Activated naive CD4-positive, alpha-beta T cell treated with anti-CD3 and anti-CD28 coated beads, Interleukin-2, amount 50 U/mL, for 24 hours (primary cell): ENCODE measurements around the gene TTC28.
A peak's percentile ranks its signal among the peaks of the same experiment; 100 is the strongest.
"Not testable (repeated sequence)": the region's sequence is repeated elsewhere in the genome, so short reads cannot be mapped to it uniquely, and the experiment has no call there.

Experiments used
- H3K27ac Mint-ChIP-seq: one replicate; pipeline ENCODE4 v1.8.0; 2021; ENCODE audit warnings: mild to moderate bottlenecking, mixed read lengths
- H3K27me3 Mint-ChIP-seq: one replicate; pipeline ENCODE4 v1.8.0; 2021; ENCODE audit warnings: mixed read lengths
- H3K36me3 Mint-ChIP-seq: one replicate; pipeline ENCODE4 v1.8.0; 2021; ENCODE audit warnings: mixed read lengths
- H3K4me1 Mint-ChIP-seq: one replicate; pipeline ENCODE4 v1.8.0; 2021; ENCODE audit warnings: mixed read lengths
- H3K4me3 Mint-ChIP-seq: one replicate; pipeline ENCODE4 v1.8.0; 2021; ENCODE audit warnings: mild to moderate bottlenecking, mixed read lengths
- H3K9me3 Mint-ChIP-seq: one replicate; pipeline ENCODE4 v1.8.0; 2021; ENCODE audit warnings: mixed read lengths

TTC28 gene

DNA sequence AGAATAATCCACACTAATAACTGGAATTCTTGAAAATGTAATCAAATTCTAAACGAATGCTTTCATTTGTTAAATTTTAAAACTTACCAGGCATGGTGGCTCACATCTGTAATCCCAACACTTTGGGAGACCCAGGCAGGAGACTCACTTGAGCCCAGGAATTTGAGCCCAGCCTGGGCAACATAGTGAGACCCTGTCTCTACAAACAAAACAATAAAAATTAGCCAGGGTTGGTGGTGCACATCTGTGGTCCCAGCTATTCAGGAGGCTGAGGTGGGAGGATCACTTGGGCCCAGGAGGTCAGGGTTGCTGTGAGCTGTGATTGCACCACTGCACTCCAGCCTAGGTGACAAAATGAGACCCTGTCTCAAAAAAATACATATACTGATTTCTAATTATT lies 212.6 kb downstream of the TTC28 start:
- H3K4me3 Mint-ChIP-seq, result not testable (repeated sequence)

DNA sequence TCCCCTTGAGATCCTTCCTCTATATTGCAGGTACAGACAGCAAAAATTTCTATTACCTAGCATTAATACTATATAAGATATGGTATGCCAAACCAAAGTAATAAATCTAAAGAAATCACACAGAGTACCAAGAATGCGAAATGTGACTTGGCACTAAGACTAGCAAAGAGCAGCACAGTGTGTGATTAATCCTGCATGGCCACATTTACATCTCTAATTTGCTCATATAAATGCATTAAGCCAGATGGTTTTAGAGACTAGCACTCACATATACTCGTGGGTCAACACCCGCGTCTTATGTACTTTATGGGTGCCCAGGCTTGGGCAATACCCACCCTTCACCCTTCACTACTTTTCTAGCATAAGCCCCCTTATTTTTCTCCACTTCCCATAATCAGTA lies 213.2 kb downstream of the TTC28 start:
- no peak overlapping the region for H3K4me3 Mint-ChIP-seq
- H3K4me1 Mint-ChIP-seq, result no peaks in the 10 kb centered on the region
- no peaks in the 10 kb centered on the region for H3K36me3 Mint-ChIP-seq
- no peak overlapping the region for H3K27ac Mint-ChIP-seq
- H3K27me3 Mint-ChIP-seq, result no peaks in the 10 kb centered on the region
- H3K9me3 Mint-ChIP-seq, result no peaks in the 10 kb centered on the region

More for the DNA sequence above, 212.6 kb downstream of the TTC28 start:
- H3K4me1 Mint-ChIP-seq, H3K27ac Mint-ChIP-seq, H3K36me3 Mint-ChIP-seq, H3K27me3 Mint-ChIP-seq, H3K9me3 Mint-ChIP-seq: not testable (repeated sequence)

DNA sequence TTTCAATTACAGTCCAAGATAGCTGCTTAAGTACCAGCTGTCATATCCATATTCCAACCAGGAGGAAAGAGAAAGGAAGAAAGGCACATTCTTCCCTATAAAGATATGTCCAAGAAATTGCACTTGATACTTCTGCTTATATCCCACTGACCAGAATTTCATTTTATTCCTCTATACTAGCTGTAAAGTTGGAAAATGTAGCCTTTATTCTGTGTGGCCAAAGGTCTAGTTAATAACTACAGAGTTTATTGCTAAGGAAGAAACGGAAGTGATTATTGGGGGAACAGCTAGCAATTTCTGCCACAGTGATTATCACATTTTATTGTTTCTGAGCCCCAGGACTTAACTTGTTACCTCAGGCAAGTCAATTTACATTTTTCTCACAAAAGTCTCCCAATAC lies 213.8 kb downstream of the TTC28 start:
- H3K4me3 Mint-ChIP-seq, result no peak overlapping the region
- H3K27me3 Mint-ChIP-seq, result no peaks in the 10 kb centered on the region
- H3K27ac Mint-ChIP-seq, result no peak overlapping the region
- H3K4me1 Mint-ChIP-seq, result no peaks in the 10 kb centered on the region
- no peaks in the 10 kb centered on the region for H3K36me3 Mint-ChIP-seq
- H3K9me3 Mint-ChIP-seq, result no peaks in the 10 kb centered on the region

DNA sequence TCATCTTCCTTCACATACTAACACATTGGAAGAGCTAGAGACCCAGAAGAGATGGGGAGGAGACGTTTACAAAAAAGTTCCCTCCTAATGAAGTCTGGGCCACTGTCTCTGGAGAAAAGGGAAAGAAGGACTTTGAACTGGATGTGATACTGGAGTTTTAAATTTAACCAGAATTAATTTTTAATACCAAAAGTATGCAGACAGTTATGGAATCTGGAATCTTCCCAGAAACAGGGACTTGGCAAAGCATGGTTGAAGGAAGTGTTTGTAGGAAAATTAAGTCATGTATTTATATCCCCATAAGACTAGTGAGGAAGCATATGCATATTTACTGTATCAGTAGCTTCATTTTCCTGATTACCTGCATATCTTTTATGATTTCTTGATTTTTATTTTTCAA lies 215.5 kb downstream of the TTC28 start:
- no peaks in the 10 kb centered on the region for H3K4me1 Mint-ChIP-seq
- H3K9me3 Mint-ChIP-seq, result no peaks in the 10 kb centered on the region
- H3K36me3 Mint-ChIP-seq, result no peaks in the 10 kb centered on the region
- H3K27me3 Mint-ChIP-seq, result no peaks in the 10 kb centered on the region
- H3K4me3 Mint-ChIP-seq, result no peak overlapping the region
- no peak overlapping the region for H3K27ac Mint-ChIP-seq

DNA sequence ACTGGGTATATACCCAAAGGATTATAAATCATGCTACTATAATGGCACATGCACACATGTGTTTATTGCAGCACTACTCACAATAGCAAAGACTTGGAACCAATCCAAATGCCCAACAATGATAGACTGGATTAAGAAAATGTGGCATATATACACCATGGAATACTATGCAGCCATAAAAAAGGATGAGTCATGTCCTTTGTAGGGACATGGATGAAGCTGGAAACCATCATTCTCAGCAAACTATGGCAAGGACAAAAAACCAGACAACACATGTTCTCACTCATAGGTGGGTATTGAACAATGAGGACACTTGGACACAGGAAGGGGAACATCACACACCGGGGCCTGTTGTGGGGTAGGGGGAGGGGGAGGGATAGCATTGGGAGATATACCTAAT lies 216.2 kb downstream of the TTC28 start:
- not testable (repeated sequence) for H3K4me1 Mint-ChIP-seq, H3K27me3 Mint-ChIP-seq, H3K27ac Mint-ChIP-seq, H3K4me3 Mint-ChIP-seq, H3K36me3 Mint-ChIP-seq, H3K9me3 Mint-ChIP-seq

DNA sequence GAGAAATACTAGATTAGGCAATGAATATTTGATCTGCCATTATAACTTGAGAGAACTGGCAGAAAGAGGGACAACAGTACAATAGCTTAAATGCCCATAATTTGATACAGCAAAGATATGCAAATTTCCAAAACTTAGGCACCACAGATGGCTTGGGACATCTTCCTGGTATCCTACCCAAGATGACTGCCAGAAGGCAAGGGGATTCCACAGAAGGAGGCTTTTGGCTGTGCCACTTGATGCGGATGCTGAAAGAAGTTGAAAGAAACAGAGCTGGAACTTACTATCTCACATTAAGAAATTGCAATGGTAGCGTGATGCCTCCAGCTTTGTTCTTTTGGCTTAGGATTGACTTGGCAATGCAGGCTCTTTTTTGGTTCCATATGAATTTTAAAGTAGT lies 216.7 kb downstream of the TTC28 start:
- Mint-ChIP-seq H3K27ac (no peak overlapping the region), H3K27me3 (no peaks in the 10 kb centered on the region), H3K4me3 (no peak overlapping the region), H3K4me1 (no peaks in the 10 kb centered on the region), H3K36me3 (no peaks in the 10 kb centered on the region), H3K9me3 (no peaks in the 10 kb centered on the region)

DNA sequence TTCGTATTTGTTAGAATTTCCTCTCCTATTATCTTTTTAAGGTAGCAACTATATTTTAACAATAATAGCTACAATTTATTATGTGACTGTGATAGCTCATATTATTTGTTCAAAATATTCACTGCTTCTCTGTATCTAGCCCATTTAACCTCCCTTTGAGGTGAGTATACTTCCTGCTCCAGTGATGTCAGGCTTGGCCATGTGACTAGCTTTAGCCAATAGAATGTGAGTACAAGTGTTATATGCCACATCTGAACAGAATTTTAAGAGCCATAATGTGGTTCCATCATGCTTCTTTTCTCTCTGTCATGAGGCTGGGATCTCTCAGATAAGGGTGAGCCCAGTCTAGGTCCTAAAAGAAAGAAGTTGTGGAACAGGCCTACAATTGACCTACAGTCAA lies 217.6 kb downstream of the TTC28 start:
- no peak overlapping the region for H3K4me3 Mint-ChIP-seq
- H3K36me3 Mint-ChIP-seq, result no peaks in the 10 kb centered on the region
- H3K27me3 Mint-ChIP-seq, result no peaks in the 10 kb centered on the region
- no peaks in the 10 kb centered on the region for H3K9me3 Mint-ChIP-seq
- H3K4me1 Mint-ChIP-seq, result no peaks in the 10 kb centered on the region
- H3K27ac Mint-ChIP-seq, result no peak overlapping the region

DNA sequence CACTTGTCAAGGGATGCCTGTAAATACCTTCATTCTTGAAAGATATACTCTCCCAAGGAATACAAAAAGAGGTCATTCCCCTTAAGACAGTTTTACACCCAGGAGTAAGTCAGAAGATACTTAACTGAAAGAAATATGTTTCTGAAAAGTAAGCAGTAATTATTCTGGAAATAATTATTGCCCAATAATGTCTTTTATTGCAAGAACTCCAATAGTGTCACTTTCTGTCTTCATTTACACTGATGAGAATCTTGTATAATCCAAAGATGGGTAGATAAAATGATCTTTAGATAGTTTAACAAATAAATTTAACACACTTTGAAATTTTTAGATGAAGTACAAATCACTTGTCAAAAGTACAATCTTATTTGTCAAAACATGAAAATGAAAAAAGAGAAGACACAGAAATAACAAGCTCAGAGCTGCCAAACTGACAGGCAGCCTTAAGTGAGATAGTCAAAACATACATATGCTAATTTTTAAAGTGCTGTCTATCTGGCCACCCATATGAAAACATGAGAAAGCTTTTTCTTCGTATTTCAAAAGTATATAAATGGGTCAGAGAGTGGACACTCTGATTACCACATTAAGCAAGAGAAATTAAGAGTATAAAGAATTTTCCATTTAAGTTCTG lies 225.1 kb downstream of the TTC28 start:
- Mint-ChIP-seq H3K36me3 (no peaks in the 10 kb centered on the region), H3K4me3 (no peak overlapping the region), H3K27me3 (peaks cover 2% of the 10 kb centered on the region), H3K27ac (no peak overlapping the region), H3K4me1 (no peaks in the 10 kb centered on the region), H3K9me3 (no peaks in the 10 kb centered on the region)

DNA sequence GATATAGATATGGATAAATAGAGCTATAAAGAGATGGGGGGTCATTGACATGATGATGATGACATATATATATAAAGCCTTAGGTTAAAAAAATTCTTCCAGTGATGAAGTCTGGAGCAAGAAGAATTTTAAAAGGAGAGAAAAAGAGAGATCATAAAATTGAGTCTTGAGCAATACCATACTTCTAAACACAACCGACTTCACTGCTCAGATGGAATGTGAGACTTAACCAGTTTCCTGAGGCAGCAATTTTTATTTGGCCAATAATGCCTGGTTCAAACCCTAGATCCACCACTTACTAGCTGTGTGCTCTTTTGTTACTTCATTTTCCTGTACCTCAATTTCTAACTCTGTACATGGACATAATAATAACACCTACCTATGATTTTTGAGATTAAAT lies 229.5 kb downstream of the TTC28 start:
- Mint-ChIP-seq H3K27ac (no peak overlapping the region), H3K27me3 (peaks cover 2% of the 10 kb centered on the region), H3K9me3 (no peaks in the 10 kb centered on the region), H3K36me3 (no peaks in the 10 kb centered on the region), H3K4me1 (no peaks in the 10 kb centered on the region), H3K4me3 (no peak overlapping the region)

DNA sequence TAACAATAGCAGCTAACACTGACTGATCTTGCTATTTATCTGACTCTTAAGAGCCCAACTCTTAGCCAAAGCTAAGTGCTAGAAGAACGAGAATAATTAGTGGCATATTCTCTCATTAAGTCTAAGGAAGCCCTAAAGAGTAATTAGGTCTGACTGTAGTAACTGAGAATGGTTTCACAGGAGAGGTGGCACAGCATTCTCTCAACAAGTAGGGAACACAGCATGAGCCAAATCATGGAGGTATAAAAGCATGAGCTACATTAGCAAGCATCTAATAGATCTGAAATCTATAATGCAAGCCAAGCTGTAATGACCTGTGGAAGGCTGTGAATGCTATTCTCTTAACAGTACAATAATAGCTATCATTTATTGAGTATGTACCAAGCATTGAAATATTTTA lies 230.6 kb downstream of the TTC28 start:
- Mint-ChIP-seq H3K36me3 (no peaks in the 10 kb centered on the region), H3K9me3 (no peaks in the 10 kb centered on the region), H3K27ac (no peak overlapping the region), H3K4me3 (no peak overlapping the region), H3K27me3 (peaks cover 2% of the 10 kb centered on the region), H3K4me1 (no peaks in the 10 kb centered on the region)

DNA sequence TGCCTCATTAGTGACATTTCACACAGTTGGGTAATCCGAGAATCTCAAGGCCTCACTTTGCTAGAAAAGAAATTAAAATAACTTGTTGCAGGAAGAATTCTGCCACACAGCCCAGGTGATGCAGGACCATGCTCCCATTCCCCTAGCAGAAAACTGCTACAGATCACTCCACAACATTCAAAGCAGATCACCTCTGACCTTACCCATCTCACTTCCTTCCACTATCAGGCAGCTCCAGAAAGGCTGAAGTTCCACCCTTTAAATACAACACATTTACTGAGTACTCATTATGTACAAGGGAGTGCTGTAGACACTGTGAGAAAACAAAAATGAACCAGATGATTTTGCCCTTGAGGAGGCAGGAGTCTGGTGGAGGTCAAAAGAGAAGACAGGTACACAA lies 231.0 kb downstream of the TTC28 start:
- Mint-ChIP-seq H3K36me3 (no peaks in the 10 kb centered on the region), H3K4me3 (no peak overlapping the region), H3K4me1 (peaks cover under 1% of the 10 kb centered on the region), H3K27me3 (peaks cover 2% of the 10 kb centered on the region), H3K27ac (no peak overlapping the region), H3K9me3 (no peaks in the 10 kb centered on the region)

DNA sequence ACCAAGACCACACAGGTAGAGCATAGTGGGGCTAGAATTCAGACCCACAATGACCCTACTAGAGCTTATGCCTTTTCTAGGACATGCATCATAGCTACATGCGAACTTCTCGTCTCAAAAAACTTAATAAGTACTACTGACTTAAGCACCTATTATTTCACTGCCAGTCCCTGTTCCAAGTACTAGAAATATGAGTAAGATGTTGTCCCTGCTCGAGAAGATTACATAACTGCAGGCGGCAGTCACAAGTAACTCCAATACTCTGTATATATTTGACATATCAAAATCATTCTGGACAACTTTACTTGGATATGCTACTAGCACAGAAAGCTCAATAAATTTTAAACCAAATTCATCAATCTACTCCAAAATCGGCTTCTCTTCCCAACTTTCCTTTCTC lies 235.0 kb downstream of the TTC28 start:
- no peaks in the 10 kb centered on the region for H3K27me3 Mint-ChIP-seq
- H3K4me3 Mint-ChIP-seq, result no peak overlapping the region
- peaks cover 29% of the 10 kb centered on the region for H3K4me1 Mint-ChIP-seq
- no peaks in the 10 kb centered on the region for H3K9me3 Mint-ChIP-seq
- H3K27ac Mint-ChIP-seq, result no peak overlapping the region
- H3K36me3 Mint-ChIP-seq, result no peaks in the 10 kb centered on the region

DNA sequence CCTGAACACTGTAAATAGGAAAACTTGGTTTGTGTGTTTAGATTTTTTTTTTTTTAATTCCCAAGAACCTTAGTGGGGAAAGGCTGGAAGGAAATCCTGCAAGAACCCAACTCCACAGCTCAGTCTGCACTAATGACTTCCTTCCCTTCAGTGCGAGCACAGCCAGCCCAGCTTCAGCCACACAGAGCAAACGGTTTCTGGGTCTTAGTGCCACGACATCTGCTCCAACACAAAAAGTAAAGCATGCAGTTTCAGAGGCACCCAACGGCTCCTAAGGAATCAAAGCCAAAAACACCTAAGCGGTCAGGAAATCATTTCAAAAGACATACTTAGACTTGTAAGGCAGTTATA lies 236.1 kb downstream of the TTC28 start:
- peak overlapping the region; percentile 69 for H3K27ac Mint-ChIP-seq
- peaks cover 29% of the 10 kb centered on the region for H3K4me1 Mint-ChIP-seq
- H3K4me3 Mint-ChIP-seq, result peak overlapping the region; percentile 90
- H3K36me3 Mint-ChIP-seq, result no peaks in the 10 kb centered on the region
- H3K9me3 Mint-ChIP-seq, result no peaks in the 10 kb centered on the region
- no peaks in the 10 kb centered on the region for H3K27me3 Mint-ChIP-seq

DNA sequence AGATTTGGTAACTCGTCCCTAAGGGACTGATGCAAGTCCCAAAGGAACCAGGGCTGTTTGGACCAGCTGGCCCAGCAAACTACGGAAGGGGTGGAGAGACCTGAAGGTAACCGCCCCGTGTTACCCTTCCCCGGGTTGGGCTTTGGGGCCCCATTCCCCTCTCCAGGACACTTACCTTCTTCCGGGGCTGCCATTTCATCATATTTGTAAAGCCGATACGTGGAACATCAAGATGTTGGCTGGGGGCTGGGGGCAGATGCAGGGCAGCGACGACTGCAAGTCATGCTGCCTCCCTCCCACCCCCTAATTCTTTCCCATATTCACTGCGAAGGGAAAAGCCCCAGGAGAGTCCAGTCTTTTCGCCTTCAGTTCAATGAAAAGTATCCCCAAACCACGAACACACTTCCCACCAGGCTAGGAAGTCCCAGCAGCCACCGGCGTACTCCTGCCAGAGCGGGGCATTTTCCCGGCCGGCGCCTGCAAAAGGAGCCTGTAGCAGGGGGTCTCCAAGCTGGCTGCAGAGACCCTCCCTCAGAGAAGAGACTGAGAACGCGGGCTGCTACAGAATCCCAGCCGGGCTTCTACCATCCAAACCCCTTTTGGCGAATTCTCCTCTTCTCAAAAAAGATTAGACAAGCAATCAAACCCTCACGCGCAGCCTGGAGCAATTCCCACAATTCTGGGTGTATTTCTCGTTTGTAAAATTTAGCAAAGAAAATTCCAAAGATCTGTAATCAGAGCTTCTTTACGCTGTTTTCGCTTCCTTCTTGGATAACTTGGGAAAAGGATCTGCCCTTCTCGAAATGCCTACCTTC lies 236.7 kb downstream of the TTC28 start:
- peak overlapping the region; percentile 90 for H3K4me3 Mint-ChIP-seq
- H3K27me3 Mint-ChIP-seq, result no peaks in the 10 kb centered on the region
- peaks cover 29% of the 10 kb centered on the region for H3K4me1 Mint-ChIP-seq
- H3K27ac Mint-ChIP-seq, result peak overlapping the region; percentile 75
- H3K36me3 Mint-ChIP-seq, result no peaks in the 10 kb centered on the region
- no peaks in the 10 kb centered on the region for H3K9me3 Mint-ChIP-seq

DNA sequence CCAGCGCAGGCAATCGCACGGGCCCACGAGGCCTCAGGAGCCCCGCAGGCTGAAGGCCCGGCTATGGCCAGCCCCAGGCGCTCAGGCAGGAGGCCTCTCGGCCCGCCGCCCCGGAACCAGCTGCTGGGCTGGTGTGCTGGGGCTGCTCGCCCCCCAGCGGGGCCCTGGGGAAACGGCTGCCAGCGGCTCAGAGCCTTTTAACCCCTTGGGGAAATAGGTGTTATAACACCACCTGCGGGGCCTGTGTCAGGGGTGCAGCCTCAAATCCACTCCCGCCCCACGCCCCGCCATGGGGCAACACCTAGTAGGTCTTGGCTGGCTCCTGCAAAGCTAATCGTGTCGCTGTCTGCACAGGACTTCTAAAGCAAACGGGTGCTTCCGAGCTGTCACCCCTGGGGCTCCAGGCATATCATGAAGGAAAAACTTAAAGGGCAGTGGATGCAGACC lies 237.4 kb downstream of the TTC28 start:
- H3K27me3 Mint-ChIP-seq, result no peaks in the 10 kb centered on the region
- H3K36me3 Mint-ChIP-seq, result no peaks in the 10 kb centered on the region
- H3K4me1 Mint-ChIP-seq, result peaks cover 29% of the 10 kb centered on the region
- H3K9me3 Mint-ChIP-seq, result no peaks in the 10 kb centered on the region
- H3K4me3 Mint-ChIP-seq, result peak overlapping the region; percentile 90
- peak overlapping the region; percentile 75 for H3K27ac Mint-ChIP-seq

DNA sequence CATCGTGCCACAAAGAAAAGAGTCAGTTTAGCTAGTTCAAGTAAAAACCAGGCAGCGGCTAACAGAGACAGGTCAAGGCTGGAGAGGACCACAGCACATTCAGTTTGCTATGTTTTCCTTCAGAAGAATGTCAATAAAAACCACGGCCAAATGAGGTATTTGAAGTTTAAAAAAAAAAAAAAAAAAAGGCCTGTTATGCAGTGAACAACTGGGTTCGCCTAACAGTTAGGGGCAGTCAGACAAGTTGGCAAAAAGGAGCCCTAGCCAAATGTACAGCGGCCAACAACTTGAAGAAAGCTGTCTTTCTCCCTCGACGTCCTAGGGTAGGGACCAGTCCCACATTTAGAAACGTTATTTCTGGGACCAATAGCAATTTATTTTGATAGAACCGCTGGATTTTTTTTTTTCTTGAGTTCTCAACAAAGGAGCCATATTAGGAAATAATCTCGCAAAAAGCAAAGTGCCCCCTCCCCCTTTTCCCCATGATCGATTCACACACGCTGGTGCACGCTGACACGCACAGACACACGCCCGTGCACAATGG lies 237.8 kb downstream of the TTC28 start:
- Mint-ChIP-seq H3K27me3 (no peaks in the 10 kb centered on the region), H3K4me1 (peaks cover 29% of the 10 kb centered on the region), H3K4me3 (peak overlapping the region; percentile 90), H3K27ac (peak overlapping the region; percentile 25), H3K36me3 (no peaks in the 10 kb centered on the region), H3K9me3 (no peaks in the 10 kb centered on the region)
